ENCODE results near the gene PPL. TPM values are rescaled to one million over a fixed set of nuclear protein-coding genes. Genes with fewer than 3 reads are reported as not detected.

The PPL gene
- polyA plus RNA-seq, 3 donors: 31.5 to 44.2 (median 33.5) TPM

GRCh38 chr16:4865231-4865860 lies 71.6 kb downstream of the PPL start:
- no peak for DNase-seq

GRCh38 chr16:4864728-4865127 lies 72.2 kb downstream of the PPL start:
- DNase-seq: no peak

GRCh38 chr16:4862639-4863038 lies 74.3 kb downstream of the PPL start:
- no peak for DNase-seq

GRCh38 chr16:4860727-4861342 lies 76.1 kb downstream of the PPL start:
- no peak for DNase-seq

GRCh38 chr16:4859900-4860255 lies 77.1 kb downstream of the PPL start:
- no peak for DNase-seq

- DNase-seq: no peak
These were observed 77.6 kb downstream of the PPL start for GRCh38 chr16:4859190-4859899.

GRCh38 chr16:4855804-4856203 lies 81.1 kb downstream of the PPL start:
- no peak for DNase-seq

GRCh38 chr16:4855371-4855770 lies 81.6 kb downstream of the PPL start:
- DNase-seq: no peak

GRCh38 chr16:4852221-4852872 lies 84.6 kb downstream of the PPL start:
- DNase-seq: no peak

GRCh38 chr16:4850211-4850610 lies 86.7 kb downstream of the PPL start:
- no peak for DNase-seq

GRCh38 chr16:4847774-4848587 lies 89.0 kb downstream of the PPL start:
- peak; percentile 29 for DNase-seq

GRCh38 chr16:4846901-4847773 lies 89.8 kb downstream of the PPL start, which contains the start of the genes GLYR1 and UBN1:
GLYR1 (minus strand) TSS chr16:4847288; CDS start chr16:4847265, 23 bp downstream.
UBN1 (plus strand) TSS chr16:4847481; CDS start chr16:4852918, 5,437 bp downstream.
- DNase-seq: peak; percentile 97

- peak; percentile 50 for DNase-seq
These were observed 90.4 kb downstream of the PPL start for GRCh38 chr16:4846503-4846900.

- DNase-seq: no peak
These were observed 96.0 kb downstream of the PPL start for GRCh38 chr16:4840984-4841383.

GRCh38 chr16:4839942-4840341 lies 97.0 kb downstream of the PPL start:
- DNase-seq: no peak

GRCh38 chr16:4837733-4838501 lies 99.0 kb downstream of the PPL start:
- DNase-seq: no peak

- DNase-seq: no peak
These were observed 100.2 kb downstream of the PPL start for GRCh38 chr16:4836727-4837126.

GRCh38 chr16:4833584-4833983 lies 103.4 kb downstream of the PPL start:
- no peak for DNase-seq

- no peak for DNase-seq
These were observed 104.1 kb downstream of the PPL start for GRCh38 chr16:4832698-4833343.
